Glomerular visceral epithelial cell (primary cell): ENCODE results near the gene NCOA6.
"Not testable (repeated sequence)": the region's sequence is repeated elsewhere in the genome, so short reads cannot be mapped to it uniquely, and the experiment has no call there.

ENCODE experiments used
- DNase-seq: peaks from one replicate; pipeline ENCODE4 v3.0.0-alpha.2; 2016; ENCODE audit errors: extremely low spot score

NCOA6 gene

GRCh38 chr20:34774886-34775285 lies 50.6 kb downstream of the NCOA6 start:
- no peak for DNase-seq

DNA sequence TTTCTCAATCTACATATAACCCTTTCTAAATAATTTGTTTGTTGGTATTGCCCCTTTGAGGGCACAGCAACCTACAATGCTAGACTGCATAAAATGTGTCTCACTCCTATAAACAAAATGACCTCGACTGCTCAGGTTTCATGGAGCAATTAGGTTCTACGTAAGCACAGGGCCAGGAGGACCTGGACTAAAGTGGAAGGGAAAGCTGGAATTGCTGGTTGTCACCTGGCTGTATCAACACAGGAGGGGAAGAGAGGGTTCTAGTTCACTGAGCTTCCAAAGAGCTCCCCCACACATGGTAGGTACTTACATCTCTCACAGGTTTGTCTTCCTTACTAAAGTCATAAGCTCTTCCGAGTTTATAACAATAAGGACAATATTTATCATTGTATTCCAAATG lies 51.0 kb downstream of the NCOA6 start:
- DNase-seq, result no peak

DNA sequence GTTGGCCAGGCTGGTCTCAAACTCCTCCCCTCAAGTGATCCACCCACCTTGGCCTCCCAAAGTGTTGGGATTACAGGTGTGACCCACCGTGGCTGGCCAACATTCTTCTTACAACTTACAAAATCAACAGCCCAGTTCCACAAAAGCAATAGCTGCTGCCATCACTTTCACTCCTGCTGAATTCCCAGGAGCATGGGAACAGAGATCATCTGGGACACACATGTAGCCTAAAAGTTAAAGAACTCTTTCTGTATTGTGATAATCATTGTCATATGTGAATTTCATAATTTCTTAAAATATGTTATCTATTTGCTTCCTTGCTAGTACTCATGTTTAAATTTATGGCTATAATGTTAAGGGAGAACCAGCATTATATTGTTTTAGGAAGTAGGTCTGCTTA lies 51.7 kb downstream of the NCOA6 start:
- no peak for DNase-seq

GRCh38 chr20:34772437-34772836 lies 53.0 kb downstream of the NCOA6 start:
- DNase-seq, result no peak

GRCh38 chr20:34771680-34772081 lies 53.8 kb downstream of the NCOA6 start:
- DNase-seq, result no peak

DNA sequence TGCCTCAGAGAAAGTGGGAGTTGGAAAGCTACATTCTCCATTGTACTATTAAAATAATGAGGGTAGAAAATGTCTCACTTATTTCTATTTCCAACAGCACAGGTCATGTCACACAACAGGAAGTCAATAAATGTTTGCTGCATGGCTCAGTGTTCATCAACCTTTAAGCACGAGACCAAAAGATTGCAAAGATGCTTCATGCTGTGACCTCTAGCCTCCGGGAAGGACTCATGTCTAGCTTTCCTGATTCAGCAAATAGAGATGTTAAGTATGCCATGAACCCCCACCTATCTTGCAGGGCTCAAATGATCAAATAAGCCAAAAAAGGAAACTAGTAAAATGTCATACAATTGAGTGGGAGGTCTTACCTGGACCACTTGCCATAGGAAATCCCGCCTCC lies 57.4 kb downstream of the NCOA6 start:
- no peak for DNase-seq

- DNase-seq, result no peak
Observed at GRCh38 chr20:34762031-34762555, 63.4 kb downstream of the NCOA6 start.

GRCh38 chr20:34755367-34755766 lies 70.1 kb downstream of the NCOA6 start:
- DNase-seq, result no peak

- DNase-seq, result no peak
Observed at GRCh38 chr20:34754611-34755010, 70.8 kb downstream of the NCOA6 start.

DNA sequence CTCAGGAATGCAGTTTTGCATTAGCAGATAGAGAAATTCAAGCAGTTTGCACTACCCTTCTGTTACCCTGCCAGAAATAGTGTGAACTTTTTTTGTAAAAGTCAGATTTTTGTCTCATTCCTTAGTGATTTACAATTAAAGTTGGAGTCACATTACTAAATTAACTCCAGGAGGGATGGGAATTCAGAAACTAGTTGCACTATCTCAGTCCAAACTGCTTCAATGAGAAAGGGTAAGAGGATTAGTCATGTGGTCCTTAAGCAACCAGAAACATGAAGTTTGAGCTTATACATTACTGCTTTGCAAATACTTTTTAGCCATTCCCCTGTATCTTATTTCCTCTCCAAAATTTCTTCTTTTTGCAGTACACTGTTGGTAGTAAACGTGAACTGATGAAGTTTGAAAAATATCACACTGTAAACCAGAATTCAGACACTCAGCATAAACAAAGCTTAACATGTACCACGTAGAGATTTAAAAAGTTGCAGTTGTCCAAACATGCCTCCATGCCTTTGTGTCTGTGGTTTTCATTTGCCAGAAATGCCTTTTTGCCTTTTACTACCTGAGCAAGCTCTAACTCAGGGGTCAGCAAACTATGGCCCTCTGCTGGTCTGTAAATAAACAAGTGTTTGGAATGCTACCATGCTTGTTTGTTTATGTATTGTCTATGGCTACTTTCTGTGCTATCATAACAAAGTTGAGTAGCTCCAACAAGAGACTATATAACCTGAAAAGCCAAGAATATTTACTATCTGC lies 71.6 kb downstream of the NCOA6 start:
- no peak for DNase-seq

- DNase-seq, result no peak
Observed at GRCh38 chr20:34751453-34751852, 74.0 kb downstream of the NCOA6 start.

GRCh38 chr20:34750484-34750883 lies 75.0 kb downstream of the NCOA6 start:
- no peak for DNase-seq

DNA sequence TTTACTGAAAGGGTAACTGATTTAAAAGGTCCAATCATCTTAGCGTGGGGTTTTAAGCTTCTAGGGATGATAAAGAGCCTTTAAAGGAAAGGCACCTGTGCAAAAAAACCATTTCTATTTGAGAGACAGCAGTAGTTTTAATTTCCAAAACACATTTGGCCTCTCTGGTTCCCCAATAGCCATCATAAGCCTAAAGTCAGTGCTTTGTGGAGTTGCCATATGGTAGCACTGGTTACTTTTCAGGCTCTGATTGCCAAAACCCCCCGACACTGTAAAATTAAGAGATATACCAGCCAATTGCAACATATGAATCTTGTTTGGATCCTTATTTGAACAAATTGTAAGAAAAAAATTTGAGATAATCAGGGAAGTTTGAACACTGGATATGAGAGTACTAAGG lies 76.7 kb downstream of the NCOA6 start:
- DNase-seq, result no peak

DNA sequence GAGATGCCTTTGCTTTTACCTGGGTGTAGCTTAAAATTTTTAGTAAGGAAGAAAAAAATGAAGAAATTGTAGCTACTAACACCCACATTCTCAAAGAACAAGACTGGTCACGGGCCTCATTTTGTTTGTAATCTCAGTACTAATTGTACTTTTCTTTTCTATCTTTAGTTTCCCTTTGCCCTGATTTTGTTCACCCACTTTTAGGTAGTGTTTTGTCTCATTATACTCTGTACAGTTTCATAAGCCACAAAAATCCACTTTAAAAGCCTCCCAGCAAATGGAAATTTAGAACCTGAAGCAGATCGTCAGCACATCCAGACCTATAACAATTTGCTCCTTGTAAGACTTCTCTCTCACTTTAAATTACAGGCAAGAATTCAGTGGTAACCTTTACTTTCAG lies 78.0 kb downstream of the NCOA6 start:
- DNase-seq, result no peak

GRCh38 chr20:34746674-34747073 lies 78.8 kb downstream of the NCOA6 start:
- no peak for DNase-seq

DNA sequence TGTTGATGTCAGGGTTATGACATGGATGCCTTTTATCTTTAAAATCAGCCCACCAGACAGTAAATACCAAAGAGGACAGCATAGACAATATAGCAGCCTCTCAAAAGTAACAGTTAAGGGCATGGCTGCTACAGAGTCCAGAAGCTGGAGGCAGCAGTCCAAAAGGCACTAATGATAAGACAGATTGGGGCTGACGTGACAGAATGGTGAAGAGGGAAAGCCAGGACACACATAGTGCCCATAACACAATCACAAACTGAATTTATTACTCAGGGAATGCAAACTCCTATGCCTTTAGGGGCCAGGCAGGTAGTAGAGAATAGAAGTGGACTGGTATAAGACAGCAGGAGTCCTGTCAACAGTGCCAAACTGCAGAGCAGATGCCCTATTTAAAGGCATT lies 80.6 kb downstream of the NCOA6 start:
- no peak for DNase-seq

DNA sequence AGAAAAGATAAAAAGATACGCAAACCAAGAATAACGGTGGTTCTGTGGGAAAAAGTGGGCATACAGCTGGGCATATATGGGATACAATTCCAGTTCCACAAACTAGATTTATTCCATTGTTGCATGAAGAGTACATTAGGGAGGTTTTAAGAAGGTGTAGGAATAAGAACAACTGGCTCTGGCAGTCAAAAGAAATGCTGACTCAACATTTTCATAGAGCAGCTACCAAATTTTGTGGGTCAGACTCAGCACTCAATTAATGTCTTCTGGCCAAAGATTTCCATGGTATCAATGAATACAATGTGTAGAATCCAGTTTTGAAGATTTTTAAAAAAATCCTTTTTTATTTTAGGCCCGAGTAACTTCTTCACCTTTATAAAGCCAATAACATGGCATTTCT lies 81.1 kb downstream of the NCOA6 start:
- no peak for DNase-seq

GRCh38 chr20:34743039-34743438 lies 82.4 kb downstream of the NCOA6 start:
- DNase-seq, result no peak

DNA sequence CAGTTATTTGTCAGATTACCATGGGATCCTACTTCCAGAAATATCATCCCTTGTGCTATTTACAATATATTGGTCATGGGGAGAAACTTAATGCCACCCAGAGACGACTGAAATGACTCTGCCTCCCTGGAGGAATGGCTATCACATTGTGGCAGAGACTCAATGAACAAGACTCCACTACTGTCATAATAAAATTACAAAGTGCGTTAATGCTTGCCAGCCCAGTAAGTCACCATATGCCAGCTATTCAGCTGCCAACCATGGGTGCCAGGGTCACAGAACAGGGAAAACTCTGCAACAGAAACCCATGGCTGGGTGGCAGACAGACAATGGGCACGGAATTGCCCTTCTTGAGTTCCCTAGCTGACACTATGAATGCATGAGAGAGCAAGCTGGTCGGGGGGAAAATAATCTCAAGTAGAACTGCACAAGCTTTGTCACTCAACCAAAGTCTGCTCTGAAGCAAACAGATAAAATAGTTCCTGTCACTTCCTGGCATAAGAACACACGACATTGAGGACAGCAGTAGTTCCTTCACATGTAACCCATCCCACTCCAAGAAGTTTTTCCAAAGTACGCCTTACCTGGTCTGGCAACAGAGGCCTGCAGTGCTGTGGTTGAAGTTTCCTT lies 89.2 kb downstream of the NCOA6 start:
- DNase-seq, result no peak

DNA sequence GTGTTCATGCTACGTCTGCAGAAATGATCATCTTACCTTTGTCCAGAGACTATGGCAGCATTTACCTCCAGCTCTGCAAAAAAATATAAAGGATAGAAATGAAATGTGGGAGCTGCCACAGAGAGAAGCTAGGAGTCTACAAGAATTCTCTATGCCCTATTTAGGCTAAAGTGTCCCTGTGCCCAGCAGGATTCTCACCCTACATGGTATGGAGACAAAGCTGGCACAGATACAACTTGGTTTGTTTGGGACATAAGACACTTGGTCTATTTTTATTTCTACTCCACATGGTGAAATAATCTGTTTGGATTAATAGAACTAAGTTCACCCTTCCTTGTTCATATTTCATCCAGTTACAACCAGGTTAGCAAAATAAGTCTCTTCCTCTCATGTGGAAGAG lies 92.9 kb downstream of the NCOA6 start:
- no peak for DNase-seq

DNA sequence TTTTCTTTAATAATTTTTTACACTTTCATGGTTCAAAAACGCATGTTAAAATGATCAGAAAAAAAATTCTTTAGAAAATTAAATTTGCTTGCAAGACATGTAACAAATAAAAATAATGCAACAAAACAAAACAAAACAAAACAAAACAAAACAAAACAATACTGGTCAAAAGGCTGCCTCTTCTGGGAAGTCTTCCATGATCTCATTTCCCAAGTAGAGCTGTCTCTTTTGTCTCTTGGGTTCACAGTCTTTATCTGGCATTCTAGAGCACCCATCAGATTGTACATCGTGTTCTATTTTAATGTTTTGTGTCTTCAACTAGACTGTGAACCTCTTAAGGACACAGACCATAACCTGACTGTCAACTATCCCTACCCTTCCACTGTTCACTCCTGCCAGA lies 96.0 kb downstream of the NCOA6 start:
- no peak for DNase-seq

DNA sequence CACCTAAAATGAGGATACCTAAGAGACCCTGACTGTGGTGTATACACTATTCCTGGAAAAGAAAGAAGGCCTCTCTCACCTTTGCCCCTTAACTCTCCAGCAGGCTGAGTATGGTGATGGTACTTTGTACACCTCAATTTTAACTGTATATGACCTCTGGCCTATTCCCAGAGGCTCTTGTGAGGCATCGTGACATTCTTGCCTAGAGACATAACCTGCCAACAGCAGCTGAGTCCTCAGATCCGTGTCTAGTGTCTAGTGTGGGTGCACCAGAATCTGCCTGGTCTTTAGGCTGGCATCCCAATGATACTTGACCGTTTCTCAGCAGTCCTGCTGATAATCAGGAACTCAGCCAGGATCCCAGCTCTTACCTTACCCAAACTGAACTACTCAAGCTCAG lies 101.3 kb downstream of the NCOA6 start:
- no peak for DNase-seq

- not testable (repeated sequence) for DNase-seq
Observed at GRCh38 chr20:34722560-34722959, 102.9 kb downstream of the NCOA6 start.

DNA sequence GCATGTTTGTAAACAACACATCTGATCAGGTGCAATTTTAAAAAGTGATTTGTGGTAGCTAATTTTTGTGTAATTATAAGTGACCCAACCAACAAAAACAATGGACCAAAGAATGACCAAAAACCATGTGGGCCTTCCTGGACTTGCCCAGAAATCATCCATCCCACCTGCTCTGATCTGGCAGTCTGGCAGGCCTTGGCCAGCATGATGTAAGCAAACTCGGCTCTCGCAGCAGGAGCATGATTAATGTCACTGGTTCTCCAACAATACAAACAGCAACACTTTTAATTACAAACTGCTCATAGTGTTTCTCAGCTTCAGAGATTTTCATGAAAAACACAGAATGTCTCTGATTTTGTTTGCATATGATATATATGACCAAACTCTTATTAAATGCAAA lies 105.2 kb downstream of the NCOA6 start:
- DNase-seq, result no peak
